Measurements from ENCODE around the gene HOMER1.

HOMER1 gene

DNA sequence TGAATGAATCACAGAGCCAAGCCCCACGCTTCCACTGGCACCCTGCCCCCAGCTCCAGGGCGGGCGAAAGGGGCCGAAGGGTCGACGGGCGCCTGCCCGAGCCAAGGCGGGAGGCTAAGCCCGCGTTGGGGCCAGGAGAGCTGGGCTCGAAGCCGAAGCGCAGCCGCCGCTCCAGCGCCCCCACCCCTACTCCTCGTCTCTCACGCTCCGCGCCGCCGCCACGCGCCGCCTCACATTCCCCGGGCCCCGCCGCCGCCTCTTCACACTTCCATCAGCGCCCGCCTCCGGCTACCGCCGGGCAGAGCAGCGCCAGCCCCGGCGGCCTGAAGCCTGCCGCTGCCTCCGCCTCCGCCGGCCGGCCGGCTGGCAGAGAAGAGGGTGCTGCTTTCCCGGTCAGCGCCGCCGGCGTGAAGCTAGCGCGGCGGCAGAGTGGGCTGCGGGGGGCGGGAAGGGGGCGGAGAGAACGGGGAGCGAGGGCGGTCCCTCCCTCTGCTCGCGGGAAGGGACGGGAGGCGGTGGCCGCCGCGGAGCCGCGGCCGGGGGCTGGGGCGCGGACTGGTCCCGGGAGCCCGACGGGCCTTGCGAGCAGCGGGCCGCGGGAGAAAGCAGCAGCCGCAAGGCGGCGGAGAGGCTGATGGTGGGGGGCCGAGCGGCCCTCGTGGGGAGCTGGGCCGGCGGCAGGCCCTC is at the start of gene HOMER1:
HOMER1 (minus strand) TSS at position 431 of the 687 bp plus-strand sequence. CDS start 1,360 bp downstream, outside the sequence.
- DNase-seq, result peak; percentile 86

GRCh38 chr5:79563247-79563590 is 49.3 kb upstream of the HOMER1 start:
- DNase-seq, result no peak

- DNase-seq, result no peak
Observed at GRCh38 chr5:79562351-79563246, 48.7 kb upstream of the HOMER1 start.

- DNase-seq, result peak; percentile 40
Observed at GRCh38 chr5:79561525-79561893, 47.6 kb upstream of the HOMER1 start.

DNA sequence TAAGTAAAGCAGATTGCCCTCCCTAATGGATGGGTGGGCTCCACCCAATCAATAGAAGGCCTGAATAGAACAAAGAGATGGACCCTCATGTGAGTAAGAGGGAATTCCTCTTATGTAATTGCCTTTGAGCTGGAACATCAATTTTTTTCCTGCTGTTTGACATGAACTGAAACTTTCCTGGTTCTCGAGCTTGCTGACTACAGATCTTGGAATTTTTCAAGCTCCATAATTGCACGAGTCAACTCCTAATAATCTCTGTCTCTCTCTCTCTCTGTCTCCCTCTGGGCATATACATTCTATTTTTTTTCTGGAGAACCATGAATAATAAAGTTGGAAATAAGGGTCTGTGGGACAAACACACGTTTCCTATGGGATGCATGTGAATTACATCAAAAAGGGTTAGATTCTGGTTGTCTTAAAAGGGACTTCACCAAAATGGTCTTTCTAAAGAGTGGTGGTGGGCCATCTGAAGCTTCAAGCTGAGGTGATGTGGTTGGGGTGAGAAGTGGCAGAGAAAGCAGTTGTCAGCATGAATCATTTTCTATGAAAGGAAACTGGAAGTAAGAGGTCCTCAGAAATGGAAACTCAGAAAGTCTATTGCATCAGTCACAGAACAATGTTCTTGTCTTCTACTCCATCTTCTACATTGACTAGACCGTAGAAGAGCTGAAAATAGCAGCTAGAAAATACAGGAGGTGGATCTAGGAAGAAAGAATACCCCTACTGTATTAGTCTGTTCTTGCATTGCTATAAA is 47.0 kb upstream of the HOMER1 start:
- peak; percentile 49 for DNase-seq

DNA sequence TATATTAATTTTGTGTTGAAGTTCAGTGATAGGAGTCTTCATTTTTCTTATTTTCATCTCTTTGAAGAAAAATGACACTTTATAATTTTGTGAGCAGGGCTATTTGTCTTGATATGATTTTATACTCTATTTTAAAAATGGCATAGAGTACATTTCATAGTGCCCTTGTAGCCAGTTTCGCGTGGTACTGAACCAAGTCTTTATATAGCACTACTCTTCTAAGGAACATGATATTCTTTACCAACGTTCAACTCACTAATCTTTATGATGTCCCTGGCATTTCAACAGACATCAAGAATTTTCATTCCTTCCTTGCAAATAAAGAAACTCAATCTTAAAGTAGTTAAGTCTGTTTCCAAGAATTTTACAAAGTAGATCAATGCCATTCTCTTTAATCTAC is 41.5 kb upstream of the HOMER1 start:
- no peak for DNase-seq

DNA sequence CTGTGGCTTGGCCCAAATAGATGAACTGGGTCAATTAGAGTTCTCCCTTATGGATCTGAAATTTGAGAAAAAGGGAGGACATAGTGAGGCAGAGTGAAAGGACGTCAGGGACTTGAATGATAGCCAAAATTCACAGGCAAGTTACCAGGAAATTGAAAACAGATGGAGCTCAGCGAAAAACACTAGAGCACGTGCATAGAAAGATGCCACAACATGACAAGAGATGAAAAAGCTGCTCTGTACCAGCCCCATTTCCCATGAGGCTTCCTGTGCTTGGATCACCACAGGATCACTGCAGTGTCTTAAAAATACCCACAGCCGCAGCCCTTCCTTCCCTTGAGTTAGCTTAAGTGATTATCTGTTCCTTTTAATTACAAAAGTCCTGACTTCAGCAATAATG is 39.0 kb upstream of the HOMER1 start:
- DNase-seq, result peak; percentile 19

- DNase-seq, result no peak
Observed at GRCh38 chr5:79547982-79548381, 34.0 kb upstream of the HOMER1 start.

GRCh38 chr5:79547429-79547822 is 33.5 kb upstream of the HOMER1 start:
- DNase-seq, result peak; percentile 89

DNA sequence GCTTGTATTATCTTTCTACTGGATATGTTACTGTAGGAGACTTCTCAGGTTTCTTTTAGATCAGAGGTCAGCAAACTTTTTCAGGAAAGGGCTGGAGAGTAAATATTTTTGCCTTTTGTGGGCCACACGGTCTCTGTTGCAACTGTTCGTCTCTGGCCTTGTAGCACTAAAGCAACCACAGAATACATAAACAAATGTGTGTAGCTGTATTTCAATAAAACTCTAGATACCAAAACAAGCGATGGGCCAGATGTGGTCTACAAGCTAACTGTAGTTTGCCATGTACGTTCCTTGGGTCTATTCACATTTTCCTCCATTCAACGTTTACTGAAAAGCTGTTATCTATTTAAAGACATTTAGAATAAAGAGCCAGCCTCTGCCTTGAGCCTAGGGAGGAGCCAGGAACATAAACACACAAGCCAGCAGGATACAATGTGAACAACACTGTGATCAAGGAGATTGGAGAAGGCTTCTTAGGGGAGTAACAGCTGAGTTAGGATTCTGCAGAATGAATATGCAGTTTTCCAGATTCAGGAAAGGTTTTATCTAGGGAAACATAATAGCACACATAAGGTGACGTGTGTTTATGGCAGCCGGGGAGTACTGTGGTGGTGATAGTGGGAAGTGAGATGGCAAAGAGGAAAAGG is 33.0 kb upstream of the HOMER1 start:
- DNase-seq, result no peak

DNA sequence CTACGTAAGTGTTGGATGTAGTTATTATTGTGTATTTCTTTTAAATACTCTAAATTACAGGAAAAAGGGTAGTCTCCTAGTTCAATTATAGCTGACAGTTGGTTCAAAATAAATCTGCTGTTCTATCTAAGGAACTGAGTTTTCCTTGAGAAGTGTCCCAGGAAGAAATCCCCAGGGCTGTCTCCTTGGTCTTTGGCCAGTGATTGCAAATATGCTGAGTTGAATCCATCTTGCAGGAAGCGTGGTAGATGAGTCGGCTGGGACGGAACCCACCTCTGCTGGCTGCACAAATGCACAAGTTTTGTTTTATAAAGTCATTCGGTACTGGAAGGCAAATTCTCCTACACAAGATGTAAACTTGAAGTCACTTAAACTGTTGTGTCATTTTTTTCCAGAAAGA is 30.2 kb upstream of the HOMER1 start:
- DNase-seq, result no peak

GRCh38 chr5:79540939-79541338 is 27.0 kb upstream of the HOMER1 start:
- DNase-seq, result no peak

GRCh38 chr5:79536193-79536906 is 22.4 kb upstream of the HOMER1 start:
- DNase-seq, result no peak

DNA sequence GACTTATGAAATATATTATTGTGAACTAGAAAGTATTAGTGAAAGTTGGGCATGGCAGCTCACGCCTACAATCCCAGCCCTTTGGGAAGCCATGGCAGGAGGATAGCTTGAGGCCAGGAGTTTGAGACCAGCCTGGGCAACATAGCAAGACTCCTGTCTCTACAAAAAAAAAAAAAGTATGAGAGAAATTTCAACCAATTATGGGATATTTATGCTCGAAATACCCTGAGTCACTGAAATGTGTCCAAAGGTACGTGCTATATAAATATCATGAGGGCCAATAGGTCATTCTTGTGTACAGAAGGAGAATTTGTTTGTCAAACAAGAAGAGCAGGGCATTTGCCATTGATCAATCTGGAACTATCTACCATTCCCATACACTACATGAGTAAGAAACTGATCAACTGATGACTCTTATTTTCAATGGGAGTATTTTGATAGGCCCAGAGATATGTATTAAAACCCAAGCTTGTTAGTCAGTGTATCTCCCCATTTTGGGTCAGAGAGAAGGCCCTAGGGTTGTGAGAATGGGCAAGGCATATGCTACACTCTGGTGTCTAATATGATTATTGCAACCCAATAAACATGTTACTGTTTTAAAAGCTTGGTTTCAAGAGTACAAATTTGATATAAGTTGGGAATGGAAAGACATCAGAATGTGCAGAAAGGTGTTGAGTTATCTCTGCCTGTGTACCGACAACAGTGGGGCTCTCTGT is 21.7 kb upstream of the HOMER1 start:
- no peak for DNase-seq

DNA sequence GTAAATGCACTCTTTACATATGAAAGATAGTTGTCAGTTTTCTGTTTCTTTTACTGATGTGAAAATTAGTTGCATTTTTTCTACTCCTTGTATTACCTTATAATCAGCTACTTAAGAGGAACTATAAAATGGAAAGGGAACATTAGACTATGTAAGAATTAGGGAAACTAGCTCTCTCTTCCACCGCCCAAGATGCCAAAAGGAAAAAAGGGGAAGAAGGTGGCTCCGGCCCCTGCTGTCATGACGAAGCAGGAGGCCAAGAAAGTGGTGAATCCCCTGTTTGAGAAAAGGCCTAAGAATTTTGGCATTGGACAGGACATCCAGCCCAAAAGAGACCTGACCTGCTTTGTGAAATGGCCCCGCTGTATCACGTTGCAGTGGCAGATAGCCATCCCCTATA is 15.2 kb upstream of the HOMER1 start:
- DNase-seq, result no peak

- DNase-seq, result no peak
Observed at GRCh38 chr5:79527431-79527830, 13.5 kb upstream of the HOMER1 start.

GRCh38 chr5:79526928-79527327 is 13.0 kb upstream of the HOMER1 start:
- DNase-seq, result no peak

- no peak for DNase-seq
Observed at GRCh38 chr5:79526493-79526892, 12.6 kb upstream of the HOMER1 start.

GRCh38 chr5:79521156-79521555 is 7.2 kb upstream of the HOMER1 start:
- DNase-seq, result no peak

DNA sequence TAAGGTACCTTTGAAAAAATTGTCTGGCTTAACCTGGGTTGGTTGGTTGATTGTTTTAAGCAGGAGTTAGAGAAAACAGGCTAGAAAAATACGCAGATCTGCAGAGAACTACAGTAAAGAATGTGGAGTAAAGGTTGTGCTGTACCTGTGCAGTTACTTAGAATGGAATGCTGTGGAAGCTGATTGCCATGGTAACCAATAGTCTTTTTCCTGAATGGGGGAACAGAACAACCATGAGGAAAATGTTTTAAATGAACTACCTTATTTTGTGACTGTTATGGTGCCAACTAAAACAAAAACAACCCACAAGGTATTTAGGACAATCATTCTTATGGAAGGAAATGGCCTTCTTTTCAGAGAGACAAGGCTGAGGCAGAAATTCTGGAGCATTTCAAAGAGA is 4.8 kb upstream of the HOMER1 start:
- DNase-seq, result no peak

DNA sequence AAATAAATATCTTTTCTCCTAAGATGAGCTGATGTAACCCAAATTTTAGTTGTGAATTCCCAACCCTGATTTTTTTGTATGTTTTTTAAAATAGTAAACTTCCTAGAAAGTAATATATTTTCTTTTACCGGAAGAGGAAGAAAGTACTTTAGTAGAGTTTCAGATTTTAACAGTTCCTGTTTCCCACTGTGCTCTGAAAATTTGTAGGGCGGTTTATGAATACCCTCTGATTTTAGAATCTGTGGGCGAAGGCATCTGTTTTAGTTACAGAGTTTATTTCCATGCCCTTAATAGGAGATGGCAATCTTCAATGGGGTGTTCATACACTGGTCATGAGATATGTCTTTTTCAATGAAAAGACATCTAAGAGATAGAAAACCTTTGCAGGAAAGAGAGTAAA is 3.7 kb upstream of the HOMER1 start:
- DNase-seq, result no peak

DNA sequence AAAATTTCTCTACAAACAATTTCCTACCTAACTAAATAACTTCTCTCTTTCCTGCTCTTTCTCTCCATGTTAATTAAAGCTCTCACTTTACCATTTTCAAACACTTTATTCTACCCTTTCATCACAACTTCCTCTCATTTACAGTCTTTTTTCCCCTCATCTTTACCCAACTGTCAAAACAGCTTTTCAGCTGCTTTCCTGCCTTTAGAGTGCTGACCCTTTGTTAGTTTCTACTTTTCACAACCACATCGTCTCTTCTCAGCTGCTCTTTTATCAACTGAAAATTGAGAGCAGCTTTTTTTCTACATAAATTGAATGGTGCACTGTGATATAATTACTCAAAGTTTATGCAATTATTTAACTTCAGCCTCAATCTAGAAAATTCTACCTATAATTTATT is 3.1 kb upstream of the HOMER1 start:
- DNase-seq, result no peak
